HepG2 (cell line): ENCODE measurements around the gene ERICH3. TPM values are rescaled to one million over a fixed set of nuclear protein-coding genes. Genes with fewer than 3 reads are reported as not detected.

Experiments
- ATAC-seq: fragments of 200-7000 bp; cut with Tn5 transposase; 3 replicates; pipeline ENCODE4 v1.9.1; 2020; ENCODE audit warnings: mild to moderate bottlenecking, moderate library complexity
- BruUV-seq: library from RNA; stranded (reverse); fragments of 400-500 nt; replicated peaks from 2 replicates; lab custom pipeline; 2021; lab: Mats Ljungman, UMichigan
- CTCF ChIA-PET: fragments of 300-600 bp; formaldehyde crosslinking; extraction: SDS; loops from one replicate; lab custom pipeline; 2021; ENCODE audit warnings: low total read pairs, inconsistent platforms, low intra/inter-chr PET ratio; lab: Yijun Ruan, JAX
- POLR2A ChIA-PET: fragments of 350-600 bp; sonication (Branson Sonifier 250); formaldehyde crosslinking; loops from one replicate; lab custom pipeline; 2020; ENCODE audit warnings: antibody characterized with exemption, inconsistent platforms; lab: Yijun Ruan, JAX
- DNase-seq: peaks from one replicate; pipeline ENCODE4 v3.0.0-alpha.2; 2015; ENCODE audit warnings: low spot score
- FAIRE-seq: peaks from 3 replicates; lab custom pipeline; 2011; peaks lifted over from hg19 to GRCh38; lab: Jason Lieb, UNC
- H2AFZ ChIP-seq: one replicate; pipeline ENCODE4 v1.6.1; 2011; ENCODE audit warnings: low read length, inconsistent platforms
- H3K27ac ChIP-seq: fragments of 300-600 bp; 3 replicates; pipeline ENCODE4 v1.8.0; 2011; ENCODE audit warnings: mixed run types, mild to moderate bottlenecking, mixed read lengths, low read length, inconsistent platforms; ENCODE audit not compliant: insufficient read depth; ENCODE audit errors: extremely low read length
- H3K27me3 ChIP-seq, 2 experiments: fragments of 200-600 bp in 1 of 2; 2 replicates in 1 of 2; 3 replicates in 1 of 2; pipeline versions ENCODE4 v1.6.0 to v1.8.0; 2011; ENCODE audit warnings: low read length in 2 of 2, mild to moderate bottlenecking in 2 of 2, moderate library complexity in 2 of 2, inconsistent platforms in 1 of 2; ENCODE audit not compliant: insufficient read depth in 2 of 2, control insufficient read depth in 1 of 2
- H3K36me3 ChIP-seq, 2 experiments: fragments of 200-600 bp in 1 of 2; replicated peaks in 1 of 2; 2 replicates in 1 of 2; 3 replicates in 1 of 2; pipeline versions ENCODE4 v1.5.1 to v1.8.0; 2011; ENCODE audit warnings: low read length in 2 of 2, inconsistent platforms in 1 of 2; ENCODE audit not compliant: insufficient read depth in 2 of 2, control insufficient read depth in 1 of 2
- H3K4me1 ChIP-seq: 2 replicates; pipeline ENCODE4 v1.5.1; 2012; ENCODE audit warnings: low read length, inconsistent platforms; ENCODE audit not compliant: insufficient read depth
- H3K4me2 ChIP-seq: 2 replicates; pipeline ENCODE4 v1.6.0; 2011; ENCODE audit warnings: low read depth, low read length, inconsistent platforms
- H3K4me3 ChIP-seq, 3 experiments: fragments of 200-600 bp in 1 of 3; sonication (generic), shearing (Covaris generic) in 1 of 3; replicated peaks in 1 of 3; 2 replicates each; pipeline ENCODE4 v1.5.1; 2011 to 2016; ENCODE audit warnings: low read length in 3 of 3, inconsistent platforms in 2 of 3, low read depth in 2 of 3, mild to moderate bottlenecking in 2 of 3, control low read depth in 1 of 3, mixed read lengths in 1 of 3; ENCODE audit not compliant: insufficient read depth in 1 of 3
- H3K79me2 ChIP-seq: one replicate; pipeline ENCODE4 v1.6.1; 2011; ENCODE audit warnings: low read length, inconsistent platforms; ENCODE audit not compliant: insufficient read depth
- H3K9ac ChIP-seq: 2 replicates; pipeline ENCODE4 v1.6.0; 2011; ENCODE audit warnings: mild to moderate bottlenecking, low read depth, low read length, inconsistent platforms; ENCODE audit not compliant: insufficient read depth
- H3K9me3 ChIP-seq: 2 replicates; pipeline ENCODE4 v1.5.1; 2012; ENCODE audit warnings: mild to moderate bottlenecking, low read length
- H4K20me1 ChIP-seq: 2 replicates; pipeline ENCODE4 v1.6.0; 2011; ENCODE audit warnings: inconsistent platforms, mild to moderate bottlenecking, low read length, moderate library complexity; ENCODE audit not compliant: insufficient read depth
- ARNT ChIP-seq: fragments of 450-650 bp; IDR thresholded peaks from 2 replicates; pipeline ENCODE4 v1.6.1; 2017
- CEBPG ChIP-seq: IDR thresholded peaks from 2 replicates; pipeline ENCODE4 v1.6.1; 2016
- MXD4 ChIP-seq: IDR thresholded peaks from 2 replicates; pipeline ENCODE4 v1.6.1; 2016; ENCODE audit warnings: mild to moderate bottlenecking, missing biosample characterization, missing genetic modification reagents
- NR1H2 ChIP-seq: sonication (generic); formaldehyde crosslinking; IDR thresholded peaks from 2 replicates; pipeline ENCODE4 v1.8.1; 2022; ENCODE audit warnings: low read depth, missing genetic modification reagents, borderline replicate concordance
- TRIM22 ChIP-seq: fragments of 450-650 bp; IDR thresholded peaks from 2 replicates; pipeline ENCODE4 v1.6.1; 2017
- ZNF256 ChIP-seq: sonication (generic); formaldehyde crosslinking; conservative IDR thresholded peaks from 2 replicates; pipeline ENCODE4 v1.4.0; 2020; ENCODE audit warnings: missing genetic modification reagents
- ZNF263 ChIP-seq: sonication (generic); formaldehyde crosslinking; IDR thresholded peaks from 2 replicates; pipeline ENCODE4 v1.4.0; 2020; ENCODE audit warnings: missing genetic modification reagents
- ZNF619 ChIP-seq: sonication (generic); formaldehyde crosslinking; IDR thresholded peaks from 2 replicates; pipeline ENCODE4 v1.4.0; 2020; ENCODE audit warnings: mild to moderate bottlenecking, missing genetic modification reagents
- WGBS: methylation state at CpG from one replicate; pipeline ENCODE4 v1.1.6; 2017; ENCODE audit warnings: low lambda C conversion rate; 5-methylcytosine and 5-hydroxymethylcytosine counted together
- in situ Hi-C: cut with HindIII; loops from 2 replicates; pipeline ENCODE4 v1.10.0; 2017; ENCODE audit warnings: low pct_unique_long_range_greater_than_20kb; ENCODE audit not compliant: extremely low pct_ligation_motif_present
- intact Hi-C: fragments of 100-400 bp; cut with micrococcal nuclease; formaldehyde crosslinking; loops from one replicate; pipeline ENCODE4 v1.10.0; 2022; ENCODE audit not compliant: unreplicated experiment
- polyA plus RNA-seq, 8 experiments: library from polyadenylated mRNA; depleted of rRNA in 3 of 8; stranded (reverse) in 7 of 8; unstranded in 1 of 8; fragments of >200 nt; fragmentation: Illumina TruSeq in 4 of 8; extraction: Trizol in 4 of 8; gene quantifications; 2 replicates each; pipeline versions ENCODE4 v1.2.1 to v1.2.3, GENCODE V29; 2011 to 2016; ENCODE audit warnings: low read depth in 4 of 8, missing spikeins in 1 of 8, mixed read lengths in 1 of 8; ENCODE audit not compliant: insufficient read depth in 1 of 8
- total RNA-seq, 5 experiments: library from RNA; depleted of rRNA; stranded (reverse); fragments of >200 nt; fragmentation: Illumina TruSeq; extraction: Trizol; gene quantifications; 2 replicates each; pipeline ENCODE4 v1.2.3, GENCODE V29; 2016; ENCODE audit warnings: low read depth in 1 of 5
- TF ChIP-seq, protein P1 (sequence below): sonication (generic); formaldehyde crosslinking; IDR thresholded peaks from 2 replicates; pipeline ENCODE4 v1.8.1; 2022; ENCODE audit warnings: mild to moderate bottlenecking, missing genetic modification reagents
- TF ChIP-seq, protein P2 (sequence below): IDR thresholded peaks from 2 replicates; pipeline ENCODE4 v1.4.0; 2020; ENCODE audit warnings: mild to moderate bottlenecking, missing genetic modification reagents

The ERICH3 gene
- total and polyA plus RNA-seq, 2 of the 13 experiments (the other 11 are each of a cell fraction or from before 2014, with no cell fraction given) = 0.03 TPM; not detected in 1

GRCh38 chr1:74528123-74528522, 145.5 kb downstream of the ERICH3 start (continued):
- TF ChIP-seq, protein P1, sequence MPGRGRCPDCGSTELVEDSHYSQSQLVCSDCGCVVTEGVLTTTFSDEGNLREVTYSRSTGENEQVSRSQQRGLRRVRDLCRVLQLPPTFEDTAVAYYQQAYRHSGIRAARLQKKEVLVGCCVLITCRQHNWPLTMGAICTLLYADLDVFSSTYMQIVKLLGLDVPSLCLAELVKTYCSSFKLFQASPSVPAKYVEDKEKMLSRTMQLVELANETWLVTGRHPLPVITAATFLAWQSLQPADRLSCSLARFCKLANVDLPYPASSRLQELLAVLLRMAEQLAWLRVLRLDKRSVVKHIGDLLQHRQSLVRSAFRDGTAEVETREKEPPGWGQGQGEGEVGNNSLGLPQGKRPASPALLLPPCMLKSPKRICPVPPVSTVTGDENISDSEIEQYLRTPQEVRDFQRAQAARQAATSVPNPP (CRISPR knock-in tag) = no peak
- TF ChIP-seq NR1H2 (CRISPR knock-in tag) = no peak

- no peak overlapping the region for H3K4me2 ChIP-seq
- no peaks in the 10 kb centered on the region for H3K4me1 ChIP-seq
- no peaks in the 10 kb centered on the region for H3K9me3 ChIP-seq
- H4K20me1 ChIP-seq = no peaks in the 10 kb centered on the region
- no peak for DNase-seq
- H2AFZ ChIP-seq = no peak overlapping the region
- no peaks in the 10 kb centered on the region for H3K27me3 ChIP-seq
- ATAC-seq = no peak
- ChIA-PET POLR2A (no interaction called here), CTCF (no interaction called here)
- no peak overlapping the region for H3K4me3 ChIP-seq
- TF ChIP-seq CEBPG (CRISPR knock-in tag) (no peak), MXD4 (no peak), ZNF263 (CRISPR knock-in tag) (no peak), ZNF256 (no peak), ARNT (no peak), TRIM22 (no peak), ZNF619 (CRISPR knock-in tag) (no peak)
- TF ChIP-seq, protein P2, sequence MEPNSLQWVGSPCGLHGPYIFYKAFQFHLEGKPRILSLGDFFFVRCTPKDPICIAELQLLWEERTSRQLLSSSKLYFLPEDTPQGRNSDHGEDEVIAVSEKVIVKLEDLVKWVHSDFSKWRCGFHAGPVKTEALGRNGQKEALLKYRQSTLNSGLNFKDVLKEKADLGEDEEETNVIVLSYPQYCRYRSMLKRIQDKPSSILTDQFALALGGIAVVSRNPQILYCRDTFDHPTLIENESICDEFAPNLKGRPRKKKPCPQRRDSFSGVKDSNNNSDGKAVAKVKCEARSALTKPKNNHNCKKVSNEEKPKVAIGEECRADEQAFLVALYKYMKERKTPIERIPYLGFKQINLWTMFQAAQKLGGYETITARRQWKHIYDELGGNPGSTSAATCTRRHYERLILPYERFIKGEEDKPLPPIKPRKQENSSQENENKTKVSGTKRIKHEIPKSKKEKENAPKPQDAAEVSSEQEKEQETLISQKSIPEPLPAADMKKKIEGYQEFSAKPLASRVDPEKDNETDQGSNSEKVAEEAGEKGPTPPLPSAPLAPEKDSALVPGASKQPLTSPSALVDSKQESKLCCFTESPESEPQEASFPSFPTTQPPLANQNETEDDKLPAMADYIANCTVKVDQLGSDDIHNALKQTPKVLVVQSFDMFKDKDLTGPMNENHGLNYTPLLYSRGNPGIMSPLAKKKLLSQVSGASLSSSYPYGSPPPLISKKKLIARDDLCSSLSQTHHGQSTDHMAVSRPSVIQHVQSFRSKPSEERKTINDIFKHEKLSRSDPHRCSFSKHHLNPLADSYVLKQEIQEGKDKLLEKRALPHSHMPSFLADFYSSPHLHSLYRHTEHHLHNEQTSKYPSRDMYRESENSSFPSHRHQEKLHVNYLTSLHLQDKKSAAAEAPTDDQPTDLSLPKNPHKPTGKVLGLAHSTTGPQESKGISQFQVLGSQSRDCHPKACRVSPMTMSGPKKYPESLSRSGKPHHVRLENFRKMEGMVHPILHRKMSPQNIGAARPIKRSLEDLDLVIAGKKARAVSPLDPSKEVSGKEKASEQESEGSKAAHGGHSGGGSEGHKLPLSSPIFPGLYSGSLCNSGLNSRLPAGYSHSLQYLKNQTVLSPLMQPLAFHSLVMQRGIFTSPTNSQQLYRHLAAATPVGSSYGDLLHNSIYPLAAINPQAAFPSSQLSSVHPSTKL (CRISPR knock-in tag) = no peak
- no peak overlapping the region for H3K9ac ChIP-seq
- intact Hi-C loops (no loop called here), in situ Hi-C loops (no loop called here)
- H3K27ac ChIP-seq = no peak overlapping the region
- no peak for FAIRE-seq
- no TSS peak for BruUV-seq
- WGBS = 29% methylated on average over 2 of the region's 2 CpGs
- H3K79me2 ChIP-seq = no peaks in the 10 kb centered on the region
- no peaks in the 10 kb centered on the region for H3K36me3 ChIP-seq
Measured at GRCh38 chr1:74526708-74527107, 146.9 kb downstream of the ERICH3 start.
